GM13976 (cell line): ENCODE results near the gene PCDHB9.
"Not testable (repeated sequence)": the region's sequence is repeated elsewhere in the genome, so short reads cannot be mapped to it uniquely, and the experiment has no call there.

Source experiments
- DNase-seq: peaks from one replicate; pipeline ENCODE4 v3.0.0; 2012; ENCODE audit warnings: low spot score
- CTCF ChIP-seq: IDR thresholded peaks from 2 replicates; pipeline ENCODE4 v1.5.1; 2012; ENCODE audit warnings: borderline replicate concordance, mild to moderate bottlenecking; ENCODE audit not compliant: insufficient read depth; ENCODE audit errors: extremely low read depth, missing control alignments, control extremely low read depth
- in situ Hi-C: fragments of 300-500 bp; cut with MboI; formaldehyde crosslinking; loops from one replicate; pipeline ENCODE4 v1.12.0; 2022; ENCODE audit warnings: low sequenced_read_pairs, mixed read lengths, inconsistent platforms; ENCODE audit not compliant: unreplicated experiment

PCDHB9 gene

DNA sequence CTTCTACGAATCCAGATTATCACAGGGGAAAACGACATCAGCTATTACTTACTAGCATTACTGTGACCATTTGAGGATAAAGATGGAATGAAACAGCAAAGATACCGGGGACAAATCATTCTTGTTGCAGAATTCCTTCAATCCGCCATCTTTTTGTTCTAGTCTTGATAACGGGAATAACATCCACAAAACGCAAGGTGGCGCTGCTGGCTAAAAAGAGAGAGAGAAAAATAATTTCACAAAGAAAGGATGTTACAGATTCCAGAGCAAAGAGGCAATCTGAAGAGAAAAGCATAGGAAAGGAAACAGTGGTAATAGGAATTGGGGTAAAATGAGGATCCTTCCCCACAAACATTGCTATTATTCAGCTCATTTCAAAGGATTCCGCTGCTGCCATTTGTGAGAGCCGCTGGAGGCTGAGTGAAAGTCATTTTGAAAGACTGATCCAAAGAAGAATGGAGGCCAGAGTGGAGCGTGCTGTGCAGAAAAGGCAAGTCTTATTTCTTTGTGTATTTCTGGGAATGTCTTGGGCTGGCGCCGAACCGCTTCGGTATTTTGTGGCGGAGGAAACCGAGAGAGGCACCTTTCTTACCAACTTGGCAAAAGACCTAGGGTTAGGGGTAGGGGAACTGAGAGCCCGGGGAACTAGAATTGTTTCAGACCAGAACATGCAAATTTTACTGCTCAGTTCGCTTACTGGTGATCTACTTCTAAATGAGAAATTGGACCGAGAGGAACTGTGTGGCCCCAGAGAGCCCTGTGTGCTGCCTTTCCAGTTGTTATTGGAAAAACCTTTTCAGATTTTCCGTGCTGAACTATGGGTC, 14.4 kb upstream of the PCDHB9 start, which contains the start of gene PCDHB7:
Gene PCDHB7 (plus strand): TSS at position 264 of the 824 bp plus-strand sequence. CDS start 192 bp downstream, at position 456.
- TF ChIP-seq CTCF, result no peak
- in situ Hi-C loops, result no loop called here
- no peak for DNase-seq

DNA sequence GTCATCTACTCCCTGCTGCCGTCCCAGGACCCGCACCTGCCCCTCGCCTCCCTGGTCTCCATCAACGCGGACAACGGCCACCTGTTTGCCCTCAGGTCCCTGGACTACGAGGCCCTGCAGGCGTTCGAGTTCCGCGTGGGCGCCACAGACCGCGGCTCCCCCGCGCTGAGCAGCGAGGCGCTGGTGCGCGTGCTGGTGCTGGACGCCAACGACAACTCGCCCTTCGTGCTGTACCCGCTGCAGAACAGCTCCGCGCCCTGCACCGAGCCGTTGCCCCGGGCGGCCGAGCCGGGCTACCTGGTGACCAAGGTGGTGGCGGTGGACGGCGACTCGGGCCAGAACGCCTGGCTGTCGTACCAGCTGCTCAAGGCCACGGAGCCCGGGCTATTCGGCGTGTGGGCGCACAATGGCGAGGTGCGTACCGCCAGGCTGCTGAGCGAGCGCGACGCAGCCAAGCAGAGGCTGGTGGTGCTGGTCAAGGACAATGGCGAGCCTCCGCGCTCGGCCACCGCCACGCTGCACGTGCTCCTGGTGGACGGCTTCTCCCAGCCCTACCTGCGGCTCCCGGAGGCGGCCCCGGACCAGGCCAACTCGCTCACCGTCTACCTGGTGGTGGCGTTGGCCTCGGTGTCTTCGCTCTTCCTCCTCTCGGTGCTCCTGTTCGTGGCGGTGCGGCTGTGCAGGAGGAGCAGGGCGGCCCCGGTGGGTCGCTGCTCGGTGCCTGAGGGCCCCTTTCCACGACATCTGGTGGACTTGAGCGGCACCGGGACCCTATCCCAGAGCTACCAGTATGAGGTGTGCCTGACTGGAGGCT, 12.5 kb upstream of the PCDHB9 start:
- in situ Hi-C loops, DNase-seq: not testable (repeated sequence)

- TF ChIP-seq CTCF, result no peak
- DNase-seq, result no peak
- in situ Hi-C loops, result no loop called here
These were observed 11.0 kb upstream of the PCDHB9 start for GRCh38 chr5:141175933-141176332.

- in situ Hi-C loops, result not testable (repeated sequence)
These were observed 9.3 kb upstream of the PCDHB9 start, which contains the start of gene PCDHB8 for GRCh38 chr5:141177577-141178191. TSS of gene PCDHB8 (plus strand) at chr5:141177790. CDS start at chr5:141178035, 245 bp downstream.

DNA sequence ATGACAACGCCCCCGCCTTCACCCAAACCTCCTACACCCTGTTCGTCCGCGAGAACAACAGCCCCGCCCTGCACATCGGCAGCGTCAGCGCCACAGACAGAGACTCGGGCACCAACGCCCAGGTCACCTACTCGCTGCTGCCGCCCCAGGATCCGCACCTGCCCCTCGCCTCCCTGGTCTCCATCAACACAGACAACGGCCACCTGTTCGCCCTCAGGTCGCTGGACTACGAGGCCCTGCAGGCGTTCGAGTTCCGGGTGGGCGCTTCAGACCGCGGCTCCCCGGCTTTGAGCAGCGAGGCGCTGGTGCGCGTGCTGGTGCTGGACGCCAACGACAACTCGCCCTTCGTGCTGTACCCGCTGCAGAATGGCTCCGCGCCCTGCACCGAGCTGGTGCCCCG, 7.6 kb upstream of the PCDHB9 start:
- DNase-seq, in situ Hi-C loops: not testable (repeated sequence)

More at GRCh38 chr5:141177577-141178191, 9.3 kb upstream of the PCDHB9 start, which contains the start of gene PCDHB8:
- DNase-seq, result not testable (repeated sequence)

DNA sequence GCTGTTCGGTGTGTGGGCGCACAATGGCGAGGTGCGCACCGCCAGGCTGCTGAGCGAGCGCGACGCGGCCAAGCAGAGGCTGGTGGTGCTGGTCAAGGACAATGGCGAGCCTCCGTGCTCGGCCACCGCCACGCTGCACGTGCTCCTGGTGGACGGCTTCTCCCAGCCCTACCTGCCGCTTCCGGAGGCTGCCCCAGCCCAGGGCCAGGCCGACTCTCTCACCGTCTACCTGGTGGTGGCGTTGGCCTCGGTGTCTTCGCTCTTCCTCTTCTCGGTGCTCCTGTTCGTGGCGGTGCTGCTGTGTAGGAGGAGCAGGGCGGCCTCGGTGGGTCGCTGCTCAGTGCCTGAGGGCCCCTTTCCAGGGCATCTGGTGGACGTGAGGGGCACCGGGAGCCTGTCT, 7.1 kb upstream of the PCDHB9 start:
- DNase-seq, in situ Hi-C loops: not testable (repeated sequence)

DNA sequence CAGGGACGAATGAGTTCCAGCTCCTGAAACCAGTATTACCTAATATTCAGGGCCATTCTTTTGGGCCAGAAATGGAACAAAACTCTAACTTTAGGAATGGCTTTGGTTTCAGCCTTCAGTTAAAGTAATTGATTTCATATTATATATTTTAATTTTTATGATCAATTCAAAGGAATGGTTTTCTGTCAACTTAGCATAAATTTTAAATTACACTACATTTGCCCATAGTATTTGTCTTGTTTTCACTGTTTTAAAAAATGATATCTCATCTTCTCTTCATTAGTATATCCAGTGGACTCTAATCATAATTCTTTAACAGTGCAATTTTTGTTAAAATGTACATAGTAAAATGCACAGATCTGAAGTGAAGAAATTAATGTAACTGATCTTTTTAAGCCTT, 6.6 kb upstream of the PCDHB9 start:
- no peak for DNase-seq
- no peak for TF ChIP-seq CTCF
- in situ Hi-C loops, result no loop called here

DNA sequence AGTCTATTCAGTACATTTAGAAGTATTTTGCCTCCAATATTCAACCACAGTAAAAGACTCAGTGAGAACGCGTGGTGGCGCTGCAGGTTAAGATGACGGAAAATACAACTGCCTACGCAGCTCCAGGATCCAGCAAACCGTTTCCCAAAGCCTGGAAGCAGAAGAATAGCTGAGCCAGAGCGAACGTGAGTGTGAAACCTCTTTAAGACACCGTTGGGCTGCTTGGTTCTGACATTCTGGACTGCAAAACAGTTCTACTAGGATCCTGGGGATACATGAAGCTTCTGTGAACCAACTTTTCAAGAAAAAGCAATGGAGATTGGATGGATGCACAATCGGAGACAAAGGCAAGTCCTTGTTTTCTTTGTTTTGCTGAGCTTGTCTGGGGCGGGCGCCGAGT, 4.7 kb upstream of the PCDHB9 start, which contains the start of gene PCDHB16:
Gene PCDHB16 (plus strand): TSS at position 140 of the 400 bp plus-strand sequence. CDS start 173 bp downstream, at position 313.
- no peak for TF ChIP-seq CTCF
- in situ Hi-C loops, result no loop called here
- no peak for DNase-seq

- in situ Hi-C loops, DNase-seq: not testable (repeated sequence)
These were observed 2.7 kb upstream of the PCDHB9 start for GRCh38 chr5:141184117-141184855.

- DNase-seq, in situ Hi-C loops: not testable (repeated sequence)
These were observed 1.7 kb downstream of the PCDHB9 start for GRCh38 chr5:141188682-141189081.

- DNase-seq, in situ Hi-C loops: not testable (repeated sequence)
These were observed 2.2 kb downstream of the PCDHB9 start for GRCh38 chr5:141189131-141189530.
